ENCODE measurements around the gene TPST1. TPM values are rescaled to one million over a fixed set of nuclear protein-coding genes. Genes with fewer than 3 reads are reported as not detected.

The TPST1 gene
- total and polyA plus RNA-seq, 2 donors (not counting 1 experiment from before 2014, with no cell fraction given): 81.8 to 151 TPM

GRCh38 chr7:66304536-66304935 is 99.4 kb downstream of the TPST1 start:
- Histone ChIP-seq H3K9ac (ENCODE audit: insufficient read depth, low read length) (no peak overlapping the region), H4K20me1 (ENCODE audit: control insufficient read depth, extremely low read depth, insufficient read depth, low read length) (no peaks in the 10 kb centered on the region), H3K79me2 (ENCODE audit: control insufficient read depth, insufficient read depth, low read length) (peaks cover 1% of the 10 kb centered on the region), H3K27me3 (ENCODE audit: control insufficient read depth, insufficient read depth, low read length) (no peaks in the 10 kb centered on the region), H3K9me3 (ENCODE audit: control insufficient read depth, insufficient read depth, low read depth, low read length) (no peaks in the 10 kb centered on the region), H2AFZ (ENCODE audit: low read length) (no peak overlapping the region), H3K4me1 (ENCODE audit: control insufficient read depth, extremely low read depth, insufficient read depth, low read length) (peaks cover 9% of the 10 kb centered on the region), H3K36me3 (ENCODE audit: control insufficient read depth, insufficient read depth, low read length) (no peaks in the 10 kb centered on the region), H3K4me3 (replicated peaks in 1 of 4; ENCODE audit: control extremely low read depth in 1 of 4, insufficient read depth in 1 of 4, low read depth in 3 of 4, low read length in 4 of 4) (no peak overlapping the region), H3K4me2 (ENCODE audit: extremely low read depth, insufficient read depth, low read length) (no peak overlapping the region), H3K27ac (ENCODE audit: insufficient read depth, low read length) (no peak overlapping the region)
- DNase-seq (ENCODE audit: low read depth in 2 of 2): peak; percentile 30 to 38
- TF ChIP-seq CTCF (conservative IDR thresholded peaks at IDR 0.05 in 1 of 2, IDR thresholded peaks at IDR 0.05 in 1 of 2; ENCODE audit: low read depth in 1 of 2, low read length in 2 of 2) (no peak), EZH2 (IDR thresholded peaks at IDR 0.05; ENCODE audit: low read length, missing control alignments) (no peak)

- Histone ChIP-seq H4K20me1 (ENCODE audit: control insufficient read depth, extremely low read depth, insufficient read depth, low read length) (no peaks in the 10 kb centered on the region), H3K27ac (ENCODE audit: insufficient read depth, low read length) (no peak overlapping the region), H3K4me2 (ENCODE audit: extremely low read depth, insufficient read depth, low read length) (no peak overlapping the region), H3K79me2 (ENCODE audit: control insufficient read depth, insufficient read depth, low read length) (peaks cover 1% of the 10 kb centered on the region), H2AFZ (ENCODE audit: low read length) (no peak overlapping the region), H3K9ac (ENCODE audit: insufficient read depth, low read length) (no peak overlapping the region), H3K36me3 (ENCODE audit: control insufficient read depth, insufficient read depth, low read length) (no peaks in the 10 kb centered on the region), H3K4me3 (replicated peaks in 1 of 4; ENCODE audit: control extremely low read depth in 1 of 4, insufficient read depth in 1 of 4, low read depth in 3 of 4, low read length in 4 of 4) (no peak overlapping the region), H3K27me3 (ENCODE audit: control insufficient read depth, insufficient read depth, low read length) (no peaks in the 10 kb centered on the region), H3K9me3 (ENCODE audit: control insufficient read depth, insufficient read depth, low read depth, low read length) (no peaks in the 10 kb centered on the region), H3K4me1 (ENCODE audit: control insufficient read depth, extremely low read depth, insufficient read depth, low read length) (peaks cover 9% of the 10 kb centered on the region)
- peak in 1 of 2 donors; percentile 39 for DNase-seq (ENCODE audit: low read depth in 2 of 2)
- no peak for TF ChIP-seq EZH2 (IDR thresholded peaks at IDR 0.05; ENCODE audit: low read length, missing control alignments)
- no peak for TF ChIP-seq CTCF (conservative IDR thresholded peaks at IDR 0.05 in 1 of 2, IDR thresholded peaks at IDR 0.05 in 1 of 2; ENCODE audit: low read depth in 1 of 2, low read length in 2 of 2)
Observed at GRCh38 chr7:66306243-66306642, 101.1 kb downstream of the TPST1 start.

- H4K20me1 ChIP-seq (ENCODE audit: control insufficient read depth, extremely low read depth, insufficient read depth, low read length): no peaks in the 10 kb centered on the region
- no peak for TF ChIP-seq EZH2 (IDR thresholded peaks at IDR 0.05; ENCODE audit: low read length, missing control alignments)
- TF ChIP-seq CTCF (conservative IDR thresholded peaks at IDR 0.05 in 1 of 2, IDR thresholded peaks at IDR 0.05 in 1 of 2; ENCODE audit: low read depth in 1 of 2, low read length in 2 of 2): no peak
- peak; percentile 84 to 86 for DNase-seq (ENCODE audit: low read depth in 2 of 2)
- no peak overlapping the region for H3K9ac ChIP-seq (ENCODE audit: insufficient read depth, low read length)
- no peak overlapping the region for H3K4me2 ChIP-seq (ENCODE audit: extremely low read depth, insufficient read depth, low read length)
- no peak overlapping the region for H3K27ac ChIP-seq (ENCODE audit: insufficient read depth, low read length)
- no peaks in the 10 kb centered on the region for H3K9me3 ChIP-seq (ENCODE audit: control insufficient read depth, insufficient read depth, low read depth, low read length)
- peaks cover 1% of the 10 kb centered on the region for H3K79me2 ChIP-seq (ENCODE audit: control insufficient read depth, insufficient read depth, low read length)
- no peak overlapping the region for H3K4me3 ChIP-seq (replicated peaks in 1 of 4; ENCODE audit: control extremely low read depth in 1 of 4, insufficient read depth in 1 of 4, low read depth in 3 of 4, low read length in 4 of 4)
- H3K27me3 ChIP-seq (ENCODE audit: control insufficient read depth, insufficient read depth, low read length): no peaks in the 10 kb centered on the region
- peaks cover 9% of the 10 kb centered on the region for H3K4me1 ChIP-seq (ENCODE audit: control insufficient read depth, extremely low read depth, insufficient read depth, low read length)
- no peak overlapping the region for H2AFZ ChIP-seq (ENCODE audit: low read length)
- no peaks in the 10 kb centered on the region for H3K36me3 ChIP-seq (ENCODE audit: control insufficient read depth, insufficient read depth, low read length)
Observed at GRCh38 chr7:66307591-66308215, 102.6 kb downstream of the TPST1 start.
